K562 (cell line): ENCODE measurements around the gene ULK3. TPM values are rescaled to one million over a fixed set of nuclear protein-coding genes. Genes with fewer than 3 reads are reported as not detected.

ENCODE experiments used
- ATAC-seq: fragments of 200-7000 bp; cut with Tn5 transposase; 3 replicates; pipeline ENCODE4 v1.9.1; 2020; ENCODE audit warnings: moderate library complexity
- BruUV-seq: library from RNA; stranded (reverse); fragments of 400-500 nt; replicated peaks from 2 replicates; lab custom pipeline; 2021; lab: Mats Ljungman, UMichigan
- CTCF ChIA-PET: fragments of 300-600 bp; formaldehyde crosslinking; extraction: SDS; loops from one replicate; lab custom pipeline; 2021; ENCODE audit warnings: low intra/inter-chr PET ratio; lab: Yijun Ruan, JAX
- POLR2A ChIA-PET: fragments of 300-600, 350-650 bp; sonication (Branson Sonifier 250); formaldehyde crosslinking; extraction: SDS; loops from one replicate; lab custom pipeline; 2021; ENCODE audit warnings: antibody characterized with exemption, inconsistent platforms; lab: Yijun Ruan, JAX
- DNase-seq, 4 experiments: peaks; one replicate each; pipeline versions ENCODE4 v3.0.0 to v3.0.0-alpha.2; 2011 to 2018; ENCODE audit warnings: low spot score in 3 of 4, mixed read lengths in 3 of 4; ENCODE audit errors: extremely low read depth in 1 of 4
- FAIRE-seq: peaks from 2 replicates; lab custom pipeline; 2011; peaks lifted over from hg19 to GRCh38; lab: Jason Lieb, UNC
- H2AFZ ChIP-seq: 2 replicates; pipeline ENCODE4 v1.6.0; 2011; ENCODE audit warnings: low read depth, low read length, control low read depth, inconsistent platforms
- H3K27ac ChIP-seq: fragments of 200-600 bp; 3 replicates; pipeline ENCODE4 v1.8.0; 2011; ENCODE audit warnings: low read depth, mild to moderate bottlenecking, control low read depth, inconsistent platforms, low read length, moderate library complexity, mixed read lengths; ENCODE audit errors: extremely low read depth
- H3K27me3 ChIP-seq, 2 experiments: fragments of 300-600 bp in 1 of 2; 2 replicates in 1 of 2; 3 replicates in 1 of 2; pipeline versions ENCODE4 v1.6.0 to v1.8.0; 2011; ENCODE audit warnings: inconsistent platforms in 2 of 2, low read length in 2 of 2, mild to moderate bottlenecking in 1 of 2, mixed read lengths in 1 of 2, moderate library complexity in 1 of 2; ENCODE audit not compliant: control insufficient read depth in 2 of 2, insufficient read depth in 2 of 2
- H3K36me3 ChIP-seq: fragments of 300-600 bp; 3 replicates; pipeline ENCODE4 v1.8.0; 2011; ENCODE audit warnings: mild to moderate bottlenecking, low read length, inconsistent platforms; ENCODE audit not compliant: control insufficient read depth, insufficient read depth
- H3K4me1 ChIP-seq, 2 experiments: fragments of 200-600 bp in 1 of 2; replicated peaks in 1 of 2; 2 replicates in 1 of 2; 3 replicates in 1 of 2; pipeline versions ENCODE4 v1.5.1 to v1.8.0; 2011; ENCODE audit warnings: inconsistent platforms in 2 of 2, low read length in 2 of 2, mild to moderate bottlenecking in 1 of 2, mixed read lengths in 1 of 2, moderate library complexity in 1 of 2; ENCODE audit not compliant: control insufficient read depth in 2 of 2, insufficient read depth in 2 of 2
- H3K4me2 ChIP-seq: 2 replicates; pipeline ENCODE4 v1.6.1; 2011; ENCODE audit warnings: low read length, control low read depth, inconsistent platforms, mixed read lengths; ENCODE audit not compliant: insufficient read depth
- H3K4me3 ChIP-seq: fragments of 200-600 bp; sonication (generic), shearing (Covaris generic); 2 replicates; pipeline ENCODE4 v1.5.1; 2016; ENCODE audit warnings: control low read depth, inconsistent platforms
- H3K79me2 ChIP-seq: fragments of 200-600 bp; 3 replicates; pipeline ENCODE4 v1.8.0; 2011; ENCODE audit warnings: low read length, inconsistent platforms; ENCODE audit not compliant: control insufficient read depth, insufficient read depth
- H3K9ac ChIP-seq, 2 experiments: 2 replicates each; pipeline versions ENCODE4 v1.6.0 to v1.6.1; 2011; ENCODE audit warnings: low read depth in 2 of 2, low read length in 2 of 2, control low read depth in 1 of 2, inconsistent platforms in 1 of 2, mild to moderate bottlenecking in 1 of 2, mixed read lengths in 1 of 2; ENCODE audit not compliant: insufficient read depth in 1 of 2
- H3K9me1 ChIP-seq: one replicate; pipeline ENCODE4 v1.6.0; 2011; ENCODE audit warnings: inconsistent platforms, mild to moderate bottlenecking, low read length, moderate library complexity; ENCODE audit not compliant: control insufficient read depth, insufficient read depth
- H3K9me3 ChIP-seq: replicated peaks from 2 replicates; pipeline ENCODE4 v1.5.1; 2011; ENCODE audit warnings: low read depth, low read length, inconsistent platforms; ENCODE audit not compliant: control insufficient read depth, insufficient read depth
- H4K20me1 ChIP-seq: replicated peaks from 2 replicates; pipeline ENCODE4 v1.6.1; 2011; ENCODE audit warnings: low read length, inconsistent platforms, mixed read lengths; ENCODE audit not compliant: control insufficient read depth, insufficient read depth
- CBX2 ChIP-seq: fragments of 200-600 bp; sonication (generic); IDR thresholded peaks from one replicate; pipeline ENCODE4 v1.6.1; 2012; ENCODE audit warnings: mild to moderate bottlenecking, low read length, inconsistent platforms; ENCODE audit not compliant: insufficient read depth, poor library complexity, severe bottlenecking
- FOXP1 ChIP-seq: sonication (generic); formaldehyde crosslinking; IDR thresholded peaks from 2 replicates; pipeline ENCODE4 v1.8.0; 2022; ENCODE audit warnings: mild to moderate bottlenecking, missing genetic modification reagents
- NR2C2 ChIP-seq, 2 experiments: fragments of 200-800 bp in 1 of 2; sonication (Bioruptor generic) in 1 of 2; sonication (generic) in 1 of 2; formaldehyde crosslinking in 1 of 2; IDR thresholded peaks; 2 replicates each; pipeline versions ENCODE4 v1.6.1 to v1.8.0; 2016 to 2022; ENCODE audit warnings: mild to moderate bottlenecking in 1 of 2, missing compliant biosample characterization in 1 of 2, missing genetic modification characterization in 1 of 2, missing genetic modification reagents in 1 of 2
- PCBP2 ChIP-seq: fragments of 200-400 bp; formaldehyde crosslinking; IDR thresholded peaks from 2 replicates; pipeline ENCODE4 v1.6.1; 2018; ENCODE audit warnings: low read length, low read depth, mild to moderate bottlenecking, moderate library complexity; ENCODE audit not compliant: poor library complexity, severe bottlenecking
- POLR2A ChIP-seq: fragments of 450-650 bp; conservative IDR thresholded peaks from 2 replicates; pipeline ENCODE4 v1.6.1; 2016
- TAF1 ChIP-seq: IDR thresholded peaks from 2 replicates; pipeline ENCODE4 v1.6.1; 2011; ENCODE audit warnings: mild to moderate bottlenecking, low read length, moderate library complexity; ENCODE audit not compliant: insufficient read depth, control insufficient read depth, severe bottlenecking; ENCODE audit errors: extremely low read depth
- ZNF197 ChIP-seq: fragments of 200-800 bp; sonication (Bioruptor generic); IDR thresholded peaks from 2 replicates; pipeline ENCODE4 v1.6.1; 2016; ENCODE audit warnings: low read depth, missing genetic modification characterization, missing compliant biosample characterization
- ZNF23 ChIP-seq: fragments of 250-450 bp; sonication (Bioruptor Pico); IDR thresholded peaks from 2 replicates; pipeline ENCODE4 v1.4.0; 2020; ENCODE audit warnings: mild to moderate bottlenecking
- WGBS: fragments of 100-300 bp; shearing (Covaris generic); methylation state at CpG from one replicate; pipeline ENCODE4 v1.1.6; 2016; ENCODE audit warnings: low coverage, mixed read lengths; ENCODE audit not compliant: insufficient coverage; ENCODE audit errors: missing lambda C conversion rate; 5-methylcytosine and 5-hydroxymethylcytosine counted together
- in situ Hi-C: fragments of 300-500 bp; cut with MboI; formaldehyde crosslinking; loops from 4 replicates; pipeline ENCODE4 v1.15.0; 2018; ENCODE audit warnings: inconsistent platforms, mixed read lengths
- intact Hi-C: fragments of 100-400 bp; cut with micrococcal nuclease; formaldehyde crosslinking; loops from 2 replicates; pipeline ENCODE4 v1.14.2; 2022
- polyA plus RNA-seq, 8 experiments: library from polyadenylated mRNA; depleted of rRNA in 4 of 8; stranded (reverse) in 5 of 8; unstranded in 3 of 8; fragments of >200 nt; fragmentation: Nextera tagmentation in 2 of 8; fragmentation: Illumina TruSeq in 1 of 8; extraction: Ambion mirVana in 2 of 8; extraction: Trizol in 1 of 8; gene quantifications; 2 replicates each; pipeline versions ENCODE4 v1.2.1 to v1.2.3, GENCODE V29; 2011 to 2014; ENCODE audit warnings: inconsistent platforms in 1 of 8, missing spikeins in 1 of 8
- total RNA-seq, 7 experiments: library from RNA; depleted of rRNA in 6 of 7; stranded (reverse); fragments of >200 nt in 6 of 7; fragmentation: Illumina TruSeq in 2 of 7; extraction: Trizol in 2 of 7; gene quantifications; 2 replicates each; pipeline versions ENCODE4 v1.2.1 to v1.2.3, GENCODE V29; 2011 to 2021; ENCODE audit warnings: low replicate concordance in 1 of 7
- TF ChIP-seq, protein P1 (sequence below): sonication (generic); formaldehyde crosslinking; IDR thresholded peaks from 2 replicates; pipeline ENCODE4 v1.8.0; 2023; ENCODE audit warnings: mild to moderate bottlenecking, missing genetic modification reagents
- TF ChIP-seq, protein P2 (sequence below): fragments of 450-650 bp; formaldehyde crosslinking; IDR thresholded peaks from 2 replicates; pipeline ENCODE4 v1.4.0; 2022; ENCODE audit warnings: missing genetic modification characterization

Gene ULK3
- total and polyA plus RNA-seq, 9 of the 15 experiments (the other 6 are each of a cell fraction or from before 2014, with no cell fraction given) = 0.68 to 68.0 (median 34.9) TPM

DNA sequence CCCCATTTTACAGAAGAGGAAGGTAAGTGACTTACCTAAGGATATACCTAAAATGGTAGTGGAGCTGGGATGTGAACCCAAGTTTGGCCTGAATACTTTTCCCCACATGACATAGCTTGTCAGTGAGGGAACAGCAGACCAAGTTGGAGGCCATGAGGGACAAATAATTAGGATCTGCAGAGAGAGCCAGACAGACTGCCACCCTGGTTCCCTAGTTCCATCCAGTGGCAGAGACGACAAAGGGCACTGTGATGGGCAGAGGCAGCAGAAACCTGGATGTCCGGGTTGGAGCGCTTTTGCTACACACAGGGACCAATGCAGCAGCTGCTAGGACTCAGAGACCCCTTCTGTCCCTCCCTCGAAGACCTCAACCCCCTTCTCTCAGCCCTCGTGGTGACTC, 15.3 kb downstream of the ULK3 start:
- Histone ChIP-seq H3K79me2 (no peaks in the 10 kb centered on the region), H3K4me3 (no peak overlapping the region), H2AFZ (no peak overlapping the region), H3K27me3 (peaks cover 21 to 60% of the 10 kb centered on the region in 2 experiments), H3K9me1 (no peaks in the 10 kb centered on the region), H3K27ac (no peak overlapping the region), H4K20me1 (peaks cover 13% of the 10 kb centered on the region; the same call in 1 of the 2 replicates), H3K4me2 (no peak overlapping the region), H3K9ac (no peak overlapping the region), H3K9me3 (no peaks in the 10 kb centered on the region), H3K36me3 (no peaks in the 10 kb centered on the region), H3K4me1 (peaks cover 0 to 17% of the 10 kb centered on the region in 2 experiments; a peak in 2 of 5 replicates)
- 2% methylated on average over 5 of the region's 5 CpGs for WGBS
- DNase-seq (no peak), FAIRE-seq (peak; percentile 15), ATAC-seq (no peak)
- ChIA-PET POLR2A (interaction anchor here (0.7 to 1.3 kb wide), 3 partner anchors 11 to 15 kb away, joined by 3 to 5 read pairs (median 3); partner anchors contain the start of gene ULK3), CTCF (no interaction called here)
- intact Hi-C loops = no loop called here
- no peak for TF ChIP-seq ZNF23 (CRISPR knock-in tag)
- TF ChIP-seq TAF1 = no peak
- in situ Hi-C loops = no loop called here
- BruUV-seq = no TSS peak

DNA sequence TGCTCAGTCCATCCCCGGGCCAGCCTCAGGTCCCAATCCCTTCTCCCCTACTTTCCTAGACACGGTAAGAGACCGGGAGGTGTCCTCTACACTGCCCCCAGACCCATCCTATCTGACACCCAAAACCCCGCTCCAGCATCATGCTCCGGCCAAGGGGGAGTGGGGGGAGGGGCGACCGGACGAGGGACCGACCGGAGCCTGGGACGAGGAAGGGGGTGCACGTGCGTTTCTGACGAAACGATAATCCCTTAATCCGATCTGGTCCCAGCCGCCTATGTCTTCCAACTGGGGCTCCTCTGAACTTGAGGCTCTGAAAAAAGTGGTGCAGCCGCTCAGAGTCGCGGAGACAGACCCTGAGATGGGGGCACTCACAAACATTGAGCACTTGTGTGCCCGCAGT, 16.0 kb downstream of the ULK3 start:
- FAIRE-seq (no peak), ATAC-seq (no peak), DNase-seq (no peak)
- CTCF ChIA-PET = no interaction called here
- peaks cover 13% of the 10 kb centered on the region; the same call in 1 of the 2 replicates for H4K20me1 ChIP-seq
- H3K4me2 ChIP-seq = no peak overlapping the region
- WGBS = 3% methylated on average over 19 of the region's 21 CpGs
- no peaks in the 10 kb centered on the region for H3K36me3 ChIP-seq
- POLR2A ChIA-PET = interaction anchor here (0.7 to 1.1 kb wide), 2 partner anchors 16 to 128 kb away, joined by 3 to 4 read pairs; partner anchors contain the start of gene ULK3
- H3K79me2 ChIP-seq = no peaks in the 10 kb centered on the region
- H3K9me3 ChIP-seq = no peaks in the 10 kb centered on the region
- H3K4me1 ChIP-seq = peaks cover 0 to 13% of the 10 kb centered on the region in 2 experiments; a peak in 2 of 5 replicates
- H2AFZ ChIP-seq = no peak overlapping the region
- no peak overlapping the region for H3K9ac ChIP-seq
- H3K27ac ChIP-seq = no peak overlapping the region
- H3K4me3 ChIP-seq = no peak overlapping the region
- in situ Hi-C loops (no loop called here), intact Hi-C loops (no loop called here)
- H3K27me3 ChIP-seq = peaks cover 21 to 60% of the 10 kb centered on the region in 2 experiments
- BruUV-seq = no TSS peak
- H3K9me1 ChIP-seq = no peaks in the 10 kb centered on the region
- TF ChIP-seq PCBP2 = no peak
- TF ChIP-seq POLR2A = no peak
- TF ChIP-seq NR2C2 (CRISPR knock-in tag; IDR thresholded peaks at IDR 0.05) = no peak
- no peak for TF ChIP-seq NR2C2 (tag; IDR thresholded peaks at IDR 0.05)
- TF ChIP-seq CBX2 = no peak
- TF ChIP-seq, protein P1, sequence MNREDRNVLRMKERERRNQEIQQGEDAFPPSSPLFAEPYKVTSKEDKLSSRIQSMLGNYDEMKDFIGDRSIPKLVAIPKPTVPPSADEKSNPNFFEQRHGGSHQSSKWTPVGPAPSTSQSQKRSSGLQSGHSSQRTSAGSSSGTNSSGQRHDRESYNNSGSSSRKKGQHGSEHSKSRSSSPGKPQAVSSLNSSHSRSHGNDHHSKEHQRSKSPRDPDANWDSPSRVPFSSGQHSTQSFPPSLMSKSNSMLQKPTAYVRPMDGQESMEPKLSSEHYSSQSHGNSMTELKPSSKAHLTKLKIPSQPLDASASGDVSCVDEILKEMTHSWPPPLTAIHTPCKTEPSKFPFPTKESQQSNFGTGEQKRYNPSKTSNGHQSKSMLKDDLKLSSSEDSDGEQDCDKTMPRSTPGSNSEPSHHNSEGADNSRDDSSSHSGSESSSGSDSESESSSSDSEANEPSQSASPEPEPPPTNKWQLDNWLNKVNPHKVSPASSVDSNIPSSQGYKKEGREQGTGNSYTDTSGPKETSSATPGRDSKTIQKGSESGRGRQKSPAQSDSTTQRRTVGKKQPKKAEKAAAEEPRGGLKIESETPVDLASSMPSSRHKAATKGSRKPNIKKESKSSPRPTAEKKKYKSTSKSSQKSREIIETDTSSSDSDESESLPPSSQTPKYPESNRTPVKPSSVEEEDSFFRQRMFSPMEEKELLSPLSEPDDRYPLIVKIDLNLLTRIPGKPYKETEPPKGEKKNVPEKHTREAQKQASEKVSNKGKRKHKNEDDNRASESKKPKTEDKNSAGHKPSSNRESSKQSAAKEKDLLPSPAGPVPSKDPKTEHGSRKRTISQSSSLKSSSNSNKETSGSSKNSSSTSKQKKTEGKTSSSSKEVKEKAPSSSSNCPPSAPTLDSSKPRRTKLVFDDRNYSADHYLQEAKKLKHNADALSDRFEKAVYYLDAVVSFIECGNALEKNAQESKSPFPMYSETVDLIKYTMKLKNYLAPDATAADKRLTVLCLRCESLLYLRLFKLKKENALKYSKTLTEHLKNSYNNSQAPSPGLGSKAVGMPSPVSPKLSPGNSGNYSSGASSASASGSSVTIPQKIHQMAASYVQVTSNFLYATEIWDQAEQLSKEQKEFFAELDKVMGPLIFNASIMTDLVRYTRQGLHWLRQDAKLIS (CRISPR knock-in tag) = no peak
- TF ChIP-seq, protein P2, sequence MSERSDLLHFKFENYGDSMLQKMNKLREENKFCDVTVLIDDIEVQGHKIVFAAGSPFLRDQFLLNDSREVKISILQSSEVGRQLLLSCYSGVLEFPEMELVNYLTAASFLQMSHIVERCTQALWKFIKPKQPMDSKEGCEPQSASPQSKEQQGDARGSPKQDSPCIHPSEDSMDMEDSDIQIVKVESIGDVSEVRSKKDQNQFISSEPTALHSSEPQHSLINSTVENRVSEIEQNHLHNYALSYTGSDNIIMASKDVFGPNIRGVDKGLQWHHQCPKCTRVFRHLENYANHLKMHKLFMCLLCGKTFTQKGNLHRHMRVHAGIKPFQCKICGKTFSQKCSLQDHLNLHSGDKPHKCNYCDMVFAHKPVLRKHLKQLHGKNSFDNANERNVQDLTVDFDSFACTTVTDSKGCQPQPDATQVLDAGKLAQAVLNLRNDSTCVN (CRISPR knock-in tag) = no peak
- TF ChIP-seq ZNF197 = no peak
- no peak for TF ChIP-seq FOXP1 (CRISPR knock-in tag)
